Thyroid gland (tissue), 4 donors: Measurements from ENCODE around the gene FGF18. TPM values are rescaled to one million over a fixed set of nuclear protein-coding genes. Genes with fewer than 3 reads are reported as not detected.
A peak's percentile ranks its signal among the peaks of the same experiment; 100 is the strongest.
"Not testable (repeated sequence)": the region's sequence is repeated elsewhere in the genome, so short reads cannot be mapped to it uniquely, and the experiment has no call there.

Experiments used
- DNase-seq, 2 donors: peaks; one replicate each; pipeline ENCODE4 v3.0.0-alpha.2; 2019
- H3K27ac ChIP-seq, 3 donors: fragments of 200-600 bp; sonication (generic); 1 replicate in 2 of 3; 2 replicates in 1 of 3; pipeline ENCODE4 v1.5.1; 2016 to 2019; ENCODE audit warnings: mild to moderate bottlenecking in 1 of 3, moderate library complexity in 1 of 3
- H3K27me3 ChIP-seq: fragments of 200-600 bp; sonication (generic); one replicate; pipeline ENCODE4 v1.5.1; 2019
- H3K36me3 ChIP-seq, 2 donors: fragments of 200-600 bp; sonication (generic); one replicate each; pipeline ENCODE4 v1.5.1; 2016 to 2019
- H3K4me1 ChIP-seq, 2 donors: fragments of 200-600 bp; sonication (generic); one replicate each; pipeline ENCODE4 v1.5.1; 2017 to 2019
- H3K4me3 ChIP-seq, 3 donors: fragments of 200-600 bp; sonication (generic); replicated peaks in 1 of 3; 1 replicate in 2 of 3; 2 replicates in 1 of 3; pipeline ENCODE4 v1.5.1; 2016; ENCODE audit warnings: mild to moderate bottlenecking in 1 of 3
- H3K9me3 ChIP-seq: fragments of 200-600 bp; sonication (generic); one replicate; pipeline ENCODE4 v1.5.1; 2017
- POLR2A ChIP-seq, 2 donors: fragments of 450-650 bp; IDR thresholded peaks; one replicate each; pipeline ENCODE4 v1.6.1; 2017; ENCODE audit warnings: antibody characterized with exemption in 2 of 2, mild to moderate bottlenecking in 2 of 2, moderate library complexity in 1 of 2
- WGBS, 2 donors: methylation state at CpG; one replicate each; pipeline ENCODE4 v1.1.5; 2017; 5-methylcytosine and 5-hydroxymethylcytosine counted together
- intact Hi-C: fragments of 100-400 bp; cut with DNase I; formaldehyde crosslinking; loops from one replicate; pipeline ENCODE4 v1.15.1; 2023
- total RNA-seq, 4 donors: library from RNA; depleted of rRNA; stranded (reverse); fragments of >200 nt; gene quantifications; one replicate each; pipeline ENCODE4 v1.2.3, GENCODE V29; 2016
- TF ChIP-seq, protein P1 (sequence below), 6 experiments: fragments of 200-600 bp in 3 of 6; fragments of 450-650 bp in 3 of 6; sonication (generic) in 3 of 6; IDR thresholded peaks; one replicate each; pipeline ENCODE4 v1.5.1; 2016 to 2019; ENCODE audit warnings: antibody characterized with exemption in 6 of 6, mild to moderate bottlenecking in 2 of 6, inconsistent platforms in 1 of 6, moderate library complexity in 1 of 6

The FGF18 gene
- total RNA-seq, 4 donors from 2014 or later: 0.67 to 1.4 (median 1.0) TPM; not detected in 1

DNA sequence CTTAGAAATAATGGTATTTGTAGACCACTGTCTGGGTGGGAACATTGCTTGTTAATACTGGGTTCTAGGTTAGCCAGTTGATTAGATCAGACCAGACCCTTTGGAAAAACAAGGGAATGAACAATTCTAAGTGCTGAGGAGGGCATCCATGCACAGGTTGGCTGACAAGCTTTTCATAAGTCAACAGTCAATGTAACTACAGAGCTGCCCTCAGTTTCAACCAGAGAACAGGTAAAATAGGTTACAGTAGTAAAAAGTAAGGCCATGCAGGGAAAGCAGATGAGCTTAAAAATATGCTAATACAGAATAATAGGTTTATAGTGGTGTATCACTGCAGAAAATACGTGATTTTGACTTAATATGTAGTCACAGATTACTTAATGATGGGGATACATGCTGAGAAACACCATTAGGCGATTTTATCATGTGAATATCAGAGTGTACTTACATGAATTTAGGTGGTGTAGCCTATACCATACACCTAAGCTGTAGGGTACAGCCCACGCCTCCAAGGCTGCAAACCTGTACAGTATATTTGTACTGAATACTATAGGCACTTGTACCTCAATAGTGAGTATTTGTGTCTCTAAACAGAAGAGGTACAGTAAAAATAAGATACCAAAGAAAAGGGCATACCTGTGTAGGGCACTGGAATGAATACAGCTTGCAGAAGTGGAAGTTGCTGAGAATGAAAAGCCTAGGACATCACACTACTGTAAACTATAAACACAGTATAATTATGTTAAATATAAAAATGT lies 6.1 kb upstream of the FGF18 start:
- Histone ChIP-seq H3K4me3 (no peak overlapping the region), H3K36me3 (peaks cover 6 to 27% of the 10 kb centered on the region in 2 donors), H3K4me1 (peaks cover 3 to 9% of the 10 kb centered on the region in 2 donors), H3K27ac (no peak overlapping the region), H3K9me3 (no peaks in the 10 kb centered on the region), H3K27me3 (no peaks in the 10 kb centered on the region)
- TF ChIP-seq, protein P1, sequence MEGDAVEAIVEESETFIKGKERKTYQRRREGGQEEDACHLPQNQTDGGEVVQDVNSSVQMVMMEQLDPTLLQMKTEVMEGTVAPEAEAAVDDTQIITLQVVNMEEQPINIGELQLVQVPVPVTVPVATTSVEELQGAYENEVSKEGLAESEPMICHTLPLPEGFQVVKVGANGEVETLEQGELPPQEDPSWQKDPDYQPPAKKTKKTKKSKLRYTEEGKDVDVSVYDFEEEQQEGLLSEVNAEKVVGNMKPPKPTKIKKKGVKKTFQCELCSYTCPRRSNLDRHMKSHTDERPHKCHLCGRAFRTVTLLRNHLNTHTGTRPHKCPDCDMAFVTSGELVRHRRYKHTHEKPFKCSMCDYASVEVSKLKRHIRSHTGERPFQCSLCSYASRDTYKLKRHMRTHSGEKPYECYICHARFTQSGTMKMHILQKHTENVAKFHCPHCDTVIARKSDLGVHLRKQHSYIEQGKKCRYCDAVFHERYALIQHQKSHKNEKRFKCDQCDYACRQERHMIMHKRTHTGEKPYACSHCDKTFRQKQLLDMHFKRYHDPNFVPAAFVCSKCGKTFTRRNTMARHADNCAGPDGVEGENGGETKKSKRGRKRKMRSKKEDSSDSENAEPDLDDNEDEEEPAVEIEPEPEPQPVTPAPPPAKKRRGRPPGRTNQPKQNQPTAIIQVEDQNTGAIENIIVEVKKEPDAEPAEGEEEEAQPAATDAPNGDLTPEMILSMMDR (IDR thresholded peaks at IDR 0.05): no peak
- no peak for TF ChIP-seq POLR2A (IDR thresholded peaks at IDR 0.05)
- no peak for DNase-seq
- 96 to 99% methylated on average over 3 of the region's 3 CpGs for WGBS, 2 donors
- intact Hi-C loops: no loop called here

DNA sequence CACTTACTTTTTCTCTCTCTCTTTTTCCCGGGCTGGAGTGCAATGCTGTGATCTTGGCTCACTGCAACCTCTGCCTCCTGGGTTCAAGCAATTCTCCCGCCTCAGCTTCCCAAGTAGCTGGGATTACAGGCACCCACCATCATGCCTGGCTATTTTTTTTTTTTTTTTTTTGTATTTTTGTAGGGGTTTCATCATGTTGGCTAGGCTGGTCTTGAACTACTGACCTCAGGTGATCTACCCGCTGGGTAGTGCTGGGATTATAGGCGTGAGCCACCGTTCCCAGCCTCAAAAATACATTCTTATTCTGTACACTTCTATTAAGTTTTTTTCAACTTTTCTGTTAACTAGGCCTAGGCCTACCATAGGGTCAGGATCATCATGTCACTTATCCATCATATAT lies 5.5 kb upstream of the FGF18 start:
- peaks cover 6 to 20% of the 10 kb centered on the region in 2 donors for H3K36me3 ChIP-seq
- DNase-seq, H3K9me3 ChIP-seq, H3K27ac ChIP-seq, intact Hi-C loops, H3K27me3 ChIP-seq, H3K4me3 ChIP-seq: not testable (repeated sequence)
- 92 to 93% methylated on average over 5 of the region's 5 CpGs for WGBS, 2 donors
- peaks cover 5 to 16% of the 10 kb centered on the region in 2 donors for H3K4me1 ChIP-seq

DNA sequence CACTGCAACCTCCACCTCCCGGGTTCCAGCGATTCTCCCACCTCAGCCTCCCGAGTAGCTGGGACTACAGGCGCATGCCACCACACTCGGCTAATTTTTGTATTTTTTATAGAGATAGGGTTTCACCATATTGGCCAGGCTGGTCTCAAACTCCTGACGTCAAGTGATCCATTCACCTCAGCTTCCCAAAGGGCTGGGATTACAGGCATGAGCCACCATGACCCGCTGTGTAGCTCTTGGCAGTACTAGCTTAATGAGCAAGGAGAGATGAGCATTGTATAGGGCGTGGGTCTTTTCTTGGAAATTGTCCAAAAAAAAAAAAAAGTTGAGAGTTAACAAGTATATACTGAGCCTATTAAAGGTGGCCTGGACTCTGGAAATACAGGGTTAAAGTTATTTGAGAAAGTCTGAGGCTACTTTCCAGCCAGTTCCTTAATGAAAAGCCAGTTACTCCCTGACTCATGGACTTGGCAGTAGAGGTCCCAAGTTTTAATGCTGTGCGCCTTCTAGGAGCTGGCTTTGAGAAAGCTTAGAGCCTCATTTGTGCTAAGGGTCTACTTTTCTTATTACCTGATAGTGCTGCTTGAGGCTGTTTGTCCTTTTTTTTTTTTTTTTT lies 4.2 kb upstream of the FGF18 start:
- DNase-seq: no peak
- WGBS, 2 donors: 81 to 84% methylated on average over 9 of the region's 9 CpGs
- intact Hi-C loops: loop anchor here (5.0 kb wide), 1 partner anchor 492 kb away; no protein-coding TSS in a partner anchor

DNA sequence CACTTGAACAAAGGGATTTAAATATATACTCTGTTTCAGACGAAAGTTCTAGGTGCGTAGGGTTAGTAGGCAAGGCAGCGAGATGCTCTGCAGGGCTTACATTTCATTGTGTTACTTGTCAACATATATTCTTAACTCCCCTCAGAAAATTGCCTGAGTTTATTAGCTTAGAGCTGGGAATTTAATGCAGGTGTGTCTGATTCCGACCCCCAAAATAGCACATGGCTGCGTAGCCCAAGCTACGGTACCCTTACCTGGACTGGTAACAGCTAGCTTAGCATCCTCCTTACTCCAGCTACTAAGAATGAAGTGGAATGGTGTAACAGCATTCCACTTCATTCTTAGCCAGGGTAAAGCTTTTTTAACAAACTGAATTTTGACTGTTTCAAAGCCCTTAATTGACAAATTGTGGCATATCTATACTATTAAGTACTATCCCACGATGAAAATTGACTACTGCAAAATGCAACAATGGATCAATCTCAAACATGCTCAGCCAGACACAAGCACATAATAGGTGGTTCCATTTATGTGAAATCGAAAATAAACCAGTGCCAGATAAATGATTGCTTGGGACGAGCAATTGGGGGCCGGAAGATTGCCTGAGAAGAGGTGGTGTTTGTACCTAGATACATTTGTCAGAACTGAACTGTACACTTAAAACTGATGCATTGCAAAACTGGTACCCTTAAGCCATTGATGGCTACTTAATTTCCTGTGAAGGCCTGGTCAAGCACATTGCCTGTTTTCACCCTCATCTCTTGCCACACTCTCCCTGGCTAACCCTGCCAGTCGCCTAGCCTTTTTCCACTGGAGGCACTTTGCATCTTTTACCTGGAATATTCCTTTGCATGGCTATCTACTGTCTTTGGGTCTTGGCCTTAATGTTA lies 3.0 kb upstream of the FGF18 start:
- no peak overlapping the region for H3K4me3 ChIP-seq
- peaks cover 16 to 39% of the 10 kb centered on the region in 2 donors for H3K4me1 ChIP-seq
- peaks cover 3 to 6% of the 10 kb centered on the region in 2 donors for H3K36me3 ChIP-seq
- H3K27me3 ChIP-seq: no peaks in the 10 kb centered on the region
- TF ChIP-seq POLR2A (IDR thresholded peaks at IDR 0.05): no peak
- TF ChIP-seq, protein P1 (IDR thresholded peaks at IDR 0.05): no peak
- intact Hi-C loops: loop anchor here (5.0 kb wide), 1 partner anchor 491 kb away; no protein-coding TSS in a partner anchor
- no peak overlapping the region for H3K27ac ChIP-seq
- DNase-seq: no peak
- no peaks in the 10 kb centered on the region for H3K9me3 ChIP-seq
- WGBS, 2 donors: 92 to 94% methylated on average over 11 of the region's 11 CpGs

More for the DNA sequence above, 4.2 kb upstream of the FGF18 start:
- H3K9me3 ChIP-seq: no peaks in the 10 kb centered on the region
- no peak for TF ChIP-seq POLR2A (IDR thresholded peaks at IDR 0.05)
- TF ChIP-seq, protein P1 (IDR thresholded peaks at IDR 0.05): no peak
- H3K4me3 ChIP-seq: no peak overlapping the region
- H3K27ac ChIP-seq: no peak overlapping the region
- H3K36me3 ChIP-seq: peaks cover 6 to 11% of the 10 kb centered on the region in 2 donors
- peaks cover 7 to 27% of the 10 kb centered on the region in 2 donors for H3K4me1 ChIP-seq
- H3K27me3 ChIP-seq: no peaks in the 10 kb centered on the region

DNA sequence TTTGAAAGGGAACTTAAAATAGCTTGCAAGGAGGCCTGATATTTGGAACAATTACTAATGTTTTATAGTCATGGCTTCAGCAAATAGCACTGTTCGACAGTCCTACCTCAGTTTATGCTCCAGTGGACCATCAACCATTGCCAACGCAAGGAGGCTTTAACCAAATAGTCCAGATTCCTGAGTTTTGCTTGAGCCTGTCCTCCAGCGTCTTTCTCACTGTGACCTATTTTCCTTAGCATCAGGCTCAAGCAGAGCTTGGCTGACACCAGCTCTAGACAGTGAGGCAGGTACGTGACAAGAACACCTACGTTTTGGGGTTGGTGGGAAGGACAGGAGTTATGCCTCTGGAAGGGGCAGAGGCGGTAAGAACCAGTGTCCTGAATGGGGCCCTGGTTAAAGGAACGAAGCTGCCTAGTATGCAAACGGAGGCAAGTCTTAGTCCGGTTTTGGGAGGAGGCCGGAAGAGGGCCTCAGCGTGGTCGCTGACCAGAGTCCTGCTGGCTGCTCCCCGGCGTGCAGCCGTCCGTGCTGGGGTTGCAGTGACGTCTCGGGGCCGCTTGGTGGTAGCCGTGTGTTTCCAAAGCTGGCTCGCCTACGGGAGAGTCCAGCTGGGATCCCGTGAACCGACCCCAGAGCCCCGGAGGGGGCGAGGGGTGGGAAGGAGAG lies 998 bp upstream of the FGF18 start:
- intact Hi-C loops: loop anchor here (5.0 kb wide), 1 partner anchor 489 kb away; no protein-coding TSS in a partner anchor
- Histone ChIP-seq H3K9me3 (no peaks in the 10 kb centered on the region), H3K4me3 (peak overlapping the region in 1 of 3 donors; percentile 10), H3K27ac (peak overlapping the region; percentile 1 to 63 (median 29)), H3K36me3 (no peaks in the 10 kb centered on the region), H3K27me3 (no peaks in the 10 kb centered on the region), H3K4me1 (peaks cover 27 to 47% of the 10 kb centered on the region in 2 donors)
- DNase-seq: peak; percentile 83 to 88
- TF ChIP-seq POLR2A (IDR thresholded peaks at IDR 0.05): peak in 1 of 2 donors; percentile 27
- TF ChIP-seq, protein P1 (IDR thresholded peaks at IDR 0.05): peak; percentile 79 to 97 (median 94)
- WGBS, 2 donors: 10 to 37% methylated on average over 6 to 12 of the region's 26 CpGs
